Fibroblast of the aortic adventitia (primary cell): ENCODE data around the gene COQ3. TPM values are rescaled to one million over a fixed set of nuclear protein-coding genes. Genes with fewer than 3 reads are reported as not detected.

Source experiments
- DNase-seq: peaks from one replicate; pipeline ENCODE4 v3.0.0-alpha.2; 2010; ENCODE audit warnings: low read depth
- H3K4me3 ChIP-seq: 2 replicates; pipeline ENCODE4 v1.5.1; 2011; ENCODE audit warnings: low read depth, mild to moderate bottlenecking, control low read depth, low read length, moderate library complexity
- CTCF ChIP-seq: IDR thresholded peaks from 2 replicates; pipeline ENCODE4 v1.5.1; 2011; ENCODE audit warnings: mild to moderate bottlenecking, low read length, control low read depth, inconsistent platforms; ENCODE audit not compliant: insufficient read depth
- total RNA-seq: library from RNA; depleted of rRNA; stranded (reverse); fragments of >200 nt; gene quantifications from 2 replicates; pipeline ENCODE4 v1.2.3, GENCODE V29; 2012; ENCODE audit warnings: low replicate concordance

Gene COQ3
- total RNA-seq, result 6.3 and 8.9 TPM in 2 replicates

GRCh38 chr6:99393698-99394531, at the start of gene COQ3:
TSS of gene COQ3 (minus strand) at chr6:99394195. CDS start at chr6:99394179, 16 bp downstream.
- TF ChIP-seq CTCF, result no peak
- DNase-seq, result peak; percentile 81
- H3K4me3 ChIP-seq, result peak within 1 kb of the TSS; percentile 84

- no peak overlapping the region for H3K4me3 ChIP-seq
- peak; percentile 73 for TF ChIP-seq CTCF
- peak; percentile 59 for DNase-seq
Measured at GRCh38 chr6:99434702-99435530, 40.9 kb upstream of the COQ3 start.

- no peak overlapping the region for H3K4me3 ChIP-seq
- TF ChIP-seq CTCF, result no peak
- no peak for DNase-seq
Measured at GRCh38 chr6:99432877-99433276, 38.9 kb upstream of the COQ3 start.

GRCh38 chr6:99431901-99432300, 37.9 kb upstream of the COQ3 start:
- TF ChIP-seq CTCF, result no peak
- no peak for DNase-seq
- H3K4me3 ChIP-seq, result no peak overlapping the region

GRCh38 chr6:99427988-99428387, 34.0 kb upstream of the COQ3 start:
- DNase-seq, result no peak
- H3K4me3 ChIP-seq, result no peak overlapping the region
- no peak for TF ChIP-seq CTCF

GRCh38 chr6:99426451-99426757, 32.4 kb upstream of the COQ3 start:
- no peak for TF ChIP-seq CTCF
- peak; percentile 8 for DNase-seq
- H3K4me3 ChIP-seq, result peak overlapping the region; percentile 98
